IPS-NIHi7 (cell line): Measurements from ENCODE around the gene CEP112.
"Not testable (repeated sequence)": the region's sequence is repeated elsewhere in the genome, so short reads cannot be mapped to it uniquely, and the experiment has no call there.

Experiments used
- DNase-seq: peaks from one replicate; pipeline ENCODE4 v3.0.0; 2012; ENCODE audit warnings: mixed read lengths; ENCODE audit errors: extremely low spot score

Gene CEP112

GRCh38 chr17:65688307-65688706 lies 503.6 kb downstream of the CEP112 start:
- DNase-seq: no peak

- no peak for DNase-seq
Observed at GRCh38 chr17:65685110-65685509, 506.8 kb downstream of the CEP112 start.

- no peak for DNase-seq
Observed at GRCh38 chr17:65684631-65685030, 507.3 kb downstream of the CEP112 start.

GRCh38 chr17:65683428-65683827 lies 508.5 kb downstream of the CEP112 start:
- DNase-seq: no peak

- DNase-seq: not testable (repeated sequence)
Observed at GRCh38 chr17:65681763-65682162, 510.2 kb downstream of the CEP112 start.

GRCh38 chr17:65679165-65679845 lies 512.6 kb downstream of the CEP112 start:
- no peak for DNase-seq

GRCh38 chr17:65678546-65678945 lies 513.4 kb downstream of the CEP112 start:
- no peak for DNase-seq

- no peak for DNase-seq
Observed at GRCh38 chr17:65677932-65678331, 514.0 kb downstream of the CEP112 start.

GRCh38 chr17:65674246-65675045 lies 517.5 kb downstream of the CEP112 start:
- no peak for DNase-seq

- no peak for DNase-seq
Observed at GRCh38 chr17:65670667-65671371, 521.1 kb downstream of the CEP112 start.

- no peak for DNase-seq
Observed at GRCh38 chr17:65668211-65668610, 523.7 kb downstream of the CEP112 start.

- no peak for DNase-seq
Observed at GRCh38 chr17:65667656-65668055, 524.3 kb downstream of the CEP112 start.

- no peak for DNase-seq
Observed at GRCh38 chr17:65666876-65667321, 525.0 kb downstream of the CEP112 start.

GRCh38 chr17:65665966-65666365 lies 526.0 kb downstream of the CEP112 start:
- DNase-seq: no peak

GRCh38 chr17:65664696-65665095 lies 527.2 kb downstream of the CEP112 start:
- no peak for DNase-seq

GRCh38 chr17:65664266-65664665 lies 527.7 kb downstream of the CEP112 start:
- no peak for DNase-seq

GRCh38 chr17:65662196-65662595 lies 529.7 kb downstream of the CEP112 start:
- DNase-seq: no peak

- no peak for DNase-seq
Observed at GRCh38 chr17:65660947-65661346, 531.0 kb downstream of the CEP112 start.

- no peak for DNase-seq
Observed at GRCh38 chr17:65660078-65660477, 531.9 kb downstream of the CEP112 start.

- DNase-seq: no peak
Observed at GRCh38 chr17:65659512-65659911, 532.4 kb downstream of the CEP112 start.

- DNase-seq: no peak
Observed at GRCh38 chr17:65657251-65657828, 534.6 kb downstream of the CEP112 start.
